Stimulated activated naive CD4-positive, alpha-beta T cell treated with Interleukin-2 at 50 U/mL for 16 hours (primary cell): ENCODE measurements around the gene PHF2.

Experiments used
- DNase-seq: peaks from one replicate; lab custom pipeline; 2025; lab: John Stamatoyannopoulos, UW

Gene PHF2

DNA sequence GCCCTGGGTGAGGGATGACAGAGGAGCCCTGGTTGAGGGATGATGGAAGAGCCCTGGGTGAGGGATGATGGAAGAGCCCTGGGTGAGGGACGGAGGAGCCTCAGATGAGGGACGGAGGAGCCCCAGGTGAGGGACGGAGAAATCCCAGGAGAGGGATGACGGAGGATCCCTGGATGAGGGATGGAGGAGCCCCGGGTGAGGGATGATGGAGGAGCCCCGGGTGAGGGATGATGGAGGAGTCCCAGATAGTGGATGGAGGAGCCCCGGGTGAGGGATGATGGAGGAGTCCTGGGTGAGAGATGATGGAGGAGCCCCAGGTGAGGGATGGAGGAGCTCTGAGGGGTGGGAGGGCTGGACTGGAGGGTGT lies 10.9 kb downstream of the PHF2 start:
- DNase-seq, result no peak

DNA sequence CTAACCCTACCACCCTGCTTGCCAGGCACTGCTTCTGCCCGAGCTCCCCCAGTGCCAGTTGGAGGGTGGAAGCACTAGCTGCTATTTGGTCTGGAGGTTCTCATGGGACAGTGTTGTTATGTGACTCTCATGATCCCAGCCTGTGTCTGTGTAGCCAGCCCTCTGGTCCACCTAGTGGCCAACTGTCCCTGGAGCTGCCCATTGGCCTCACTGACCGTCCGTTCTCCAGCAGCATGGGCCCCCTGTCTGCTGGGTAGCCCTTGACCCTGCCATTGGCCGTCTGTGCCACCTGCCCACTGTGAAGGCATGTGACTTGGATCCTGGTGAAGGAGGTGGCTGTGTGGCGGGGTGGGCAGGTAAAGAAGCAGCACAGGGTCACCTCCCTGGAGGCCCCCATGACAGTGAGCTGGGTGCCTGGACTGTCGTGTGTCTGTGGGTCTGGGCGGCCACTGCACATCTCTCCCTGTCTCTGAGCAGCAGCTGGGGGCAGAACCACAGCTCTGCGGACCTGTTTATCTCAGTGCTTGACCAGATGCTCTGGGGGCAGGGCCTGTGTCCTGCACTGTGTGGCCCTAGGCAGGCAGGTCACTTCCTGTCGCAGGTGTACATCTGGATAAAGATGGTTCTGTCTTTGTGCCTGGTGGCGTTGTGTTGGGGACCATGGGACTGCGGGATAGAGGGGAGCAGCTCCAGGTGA lies 11.4 kb downstream of the PHF2 start:
- DNase-seq, result no peak

DNA sequence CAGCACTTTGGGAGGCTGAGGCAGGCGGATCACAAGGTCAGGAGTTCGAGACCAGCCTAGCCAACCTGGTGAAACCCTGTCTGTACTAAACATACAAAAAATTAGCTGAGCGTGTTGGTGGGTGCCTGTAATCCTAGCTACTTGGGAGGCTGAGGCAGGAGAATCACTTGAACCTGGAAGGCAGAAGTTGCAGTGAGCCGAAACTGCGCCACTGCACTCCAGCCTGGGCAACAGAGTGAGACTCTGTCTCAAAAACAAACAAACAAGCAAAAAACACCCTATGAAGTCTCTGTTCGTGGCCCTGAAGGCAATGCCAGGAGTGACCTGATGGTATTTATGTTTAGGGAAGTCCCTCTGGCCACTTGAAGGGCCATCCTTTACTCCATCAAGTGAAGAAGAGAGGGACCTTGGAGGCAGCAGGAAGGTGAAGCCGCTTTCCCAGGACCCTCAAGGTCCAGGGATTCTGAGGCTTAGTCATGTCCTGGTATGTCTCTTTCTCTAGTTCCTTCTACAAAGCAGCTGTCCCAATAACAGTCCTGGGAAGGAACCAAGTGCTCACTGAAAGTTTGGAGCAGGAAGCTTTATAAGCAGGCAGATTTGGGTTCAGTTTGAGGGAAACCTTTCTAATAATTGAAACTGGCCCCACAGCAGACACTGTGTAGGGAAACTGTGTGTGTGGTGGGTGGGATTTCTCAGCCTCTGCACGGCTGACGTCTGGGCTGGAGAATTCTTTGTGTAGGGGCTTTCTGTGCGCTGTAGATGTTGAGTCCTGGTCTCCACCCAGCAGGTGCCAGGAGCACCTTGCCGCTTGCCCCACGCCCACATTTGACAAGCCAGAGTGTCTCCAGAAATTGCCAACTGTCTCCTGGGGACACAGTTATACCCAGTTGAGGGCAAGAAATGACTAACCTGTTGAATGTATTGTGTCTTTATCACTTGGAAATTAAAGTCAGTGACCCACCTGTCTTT lies 12.5 kb downstream of the PHF2 start:
- no peak for DNase-seq

DNA sequence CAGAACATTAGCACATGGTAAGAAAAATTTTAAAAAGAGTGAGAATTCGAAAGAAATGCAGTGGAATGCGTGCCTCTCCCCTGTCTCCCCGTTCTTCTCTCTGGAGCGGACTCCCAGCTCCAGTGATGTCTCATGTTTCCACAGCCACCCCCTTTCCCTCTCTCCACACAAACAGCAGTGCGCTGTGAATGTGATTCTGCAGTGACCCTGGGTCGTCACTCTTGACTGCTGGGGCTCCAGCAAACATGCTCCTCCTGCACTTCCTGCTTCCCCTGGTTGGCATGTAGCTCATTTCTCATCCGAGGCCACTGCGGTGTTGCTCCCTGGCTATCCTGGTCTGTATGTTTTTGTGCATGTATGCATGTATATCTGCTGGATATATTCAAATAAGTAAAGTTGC lies 13.3 kb downstream of the PHF2 start:
- DNase-seq, result no peak

DNA sequence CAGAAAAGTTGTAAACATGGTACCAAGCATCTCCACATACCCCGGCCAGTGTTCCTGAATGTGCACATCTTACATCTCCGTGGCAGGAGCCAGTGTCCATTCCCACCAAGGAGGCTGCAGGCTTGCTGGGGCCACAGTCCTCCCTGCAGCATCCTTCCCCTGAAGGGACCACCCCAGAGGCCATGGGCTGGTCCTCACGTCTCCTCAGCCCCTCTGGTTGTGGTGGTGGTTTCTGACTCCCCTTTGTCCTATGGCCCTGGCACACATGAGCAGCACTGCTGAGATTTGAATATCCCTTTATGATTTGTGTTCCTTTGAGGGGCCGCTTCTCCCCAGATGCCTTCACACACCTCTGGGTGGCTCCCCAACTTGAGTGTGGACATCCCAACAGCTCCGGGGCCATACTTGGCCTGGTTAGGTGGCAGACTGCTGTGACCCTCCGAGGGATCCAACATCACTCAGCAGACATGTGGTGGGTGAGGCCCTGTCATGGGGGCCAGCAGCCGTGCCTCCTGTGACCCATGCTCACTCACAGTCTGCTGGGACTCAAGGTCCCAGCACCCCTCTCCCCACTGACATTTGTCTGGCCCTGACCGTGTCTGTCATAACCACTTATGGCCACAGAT lies 14.3 kb downstream of the PHF2 start:
- DNase-seq, result no peak

DNA sequence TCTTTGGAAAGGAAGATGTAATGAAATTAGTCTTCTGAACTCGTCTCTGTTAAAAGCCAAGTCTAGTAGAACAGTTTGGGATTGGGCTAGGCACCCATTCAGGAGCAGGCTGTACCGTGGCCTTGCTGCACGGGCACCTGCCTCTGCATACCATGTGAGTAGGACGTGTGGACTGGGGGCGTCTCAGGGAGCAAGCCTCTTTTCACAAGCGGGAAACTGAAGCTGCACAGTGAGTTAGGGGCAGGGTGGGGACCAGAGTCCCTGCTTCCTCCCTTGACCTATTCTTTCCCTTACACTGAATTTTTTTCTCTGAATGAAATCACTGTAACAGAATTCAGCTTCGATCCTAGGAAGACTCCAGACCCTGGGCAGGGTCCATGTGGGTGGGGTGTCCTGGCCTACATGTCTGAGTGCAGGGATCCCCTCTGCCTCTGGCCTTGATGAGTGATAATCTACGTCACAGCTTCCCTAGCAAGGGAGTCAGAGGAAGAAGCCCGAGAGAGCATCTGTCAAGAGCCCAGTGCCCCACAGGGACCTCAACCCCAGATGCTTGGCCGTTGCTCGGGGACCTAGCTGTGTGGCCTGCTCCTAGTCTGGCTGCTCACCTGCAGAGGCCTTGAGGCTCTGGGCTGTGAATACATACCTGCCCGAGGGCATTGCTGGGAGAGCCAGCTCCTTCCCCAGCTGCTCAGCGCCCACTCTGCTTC lies 15.1 kb downstream of the PHF2 start:
- no peak for DNase-seq

DNA sequence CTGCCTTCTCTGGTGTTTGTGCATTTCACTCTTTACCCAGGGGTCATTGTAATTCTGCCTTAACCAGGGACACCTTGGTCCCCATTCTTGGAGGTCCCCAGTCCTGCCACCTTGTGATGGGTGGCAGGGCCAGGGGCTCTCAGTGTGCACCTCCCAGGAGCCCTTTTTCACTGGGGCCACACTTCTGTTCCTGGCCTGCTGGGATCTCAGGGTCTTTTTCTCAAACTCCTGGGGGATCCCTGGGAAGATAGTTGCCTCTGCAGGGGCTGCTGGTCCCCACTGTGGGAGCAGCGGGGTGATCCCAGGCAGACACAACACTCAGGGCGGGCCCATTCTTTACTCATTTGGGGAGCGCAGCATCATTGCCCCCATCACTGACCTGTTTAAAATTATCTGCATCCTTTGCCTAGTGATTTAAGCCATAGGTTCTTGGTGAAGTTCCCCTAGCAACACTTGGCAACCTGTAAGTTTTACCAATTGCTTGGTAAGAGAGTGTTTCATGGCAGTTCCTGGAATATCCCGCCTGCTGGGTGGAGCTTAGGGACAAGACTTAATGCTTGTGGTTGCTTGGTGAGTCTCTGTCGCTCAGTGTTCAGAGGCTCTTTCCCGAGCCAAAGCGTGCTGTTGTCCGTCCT lies 15.7 kb downstream of the PHF2 start:
- no peak for DNase-seq

DNA sequence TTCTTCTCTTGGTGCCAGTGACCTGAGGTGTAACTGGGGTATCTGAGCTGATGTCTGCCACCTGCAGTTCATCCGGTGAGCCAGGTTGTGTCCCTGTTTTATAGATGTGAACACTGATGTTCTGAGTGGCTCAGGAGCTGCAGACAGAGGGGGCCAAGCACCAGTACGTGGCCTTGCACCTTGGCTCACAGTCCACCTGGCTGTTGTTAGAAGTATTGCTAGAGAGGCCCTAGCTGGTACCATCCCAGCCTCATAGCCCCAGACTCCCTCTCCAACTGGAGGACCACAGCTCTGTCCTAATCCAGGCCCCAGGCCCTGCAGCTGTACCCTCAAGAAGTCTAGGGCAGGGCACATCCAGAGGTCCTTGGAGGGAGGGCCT lies 16.2 kb downstream of the PHF2 start:
- DNase-seq, result no peak

DNA sequence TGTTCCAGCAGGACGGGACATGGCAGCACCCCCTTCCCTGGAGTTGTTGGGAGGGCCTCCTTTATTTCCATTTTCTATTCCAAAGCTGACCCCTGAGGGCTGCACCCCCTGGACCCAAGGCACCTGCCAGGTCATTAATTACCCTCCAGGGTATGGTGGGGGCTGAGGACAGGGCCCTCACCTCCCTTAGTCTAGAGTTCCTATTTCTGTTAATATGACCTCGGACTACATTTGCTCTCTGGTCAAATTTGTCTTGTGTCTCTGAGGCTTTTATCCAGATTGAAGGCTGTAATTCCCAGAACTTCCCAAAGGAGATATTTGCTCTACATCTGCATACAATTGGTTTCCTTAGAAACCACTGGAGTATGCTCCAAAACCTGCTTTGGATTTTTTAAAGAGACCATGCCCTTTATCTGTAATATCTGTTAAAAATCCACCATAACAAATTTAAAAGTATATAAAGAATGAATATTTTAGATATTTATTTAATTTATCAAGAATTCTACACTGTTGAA lies 16.8 kb downstream of the PHF2 start:
- no peak for DNase-seq

DNA sequence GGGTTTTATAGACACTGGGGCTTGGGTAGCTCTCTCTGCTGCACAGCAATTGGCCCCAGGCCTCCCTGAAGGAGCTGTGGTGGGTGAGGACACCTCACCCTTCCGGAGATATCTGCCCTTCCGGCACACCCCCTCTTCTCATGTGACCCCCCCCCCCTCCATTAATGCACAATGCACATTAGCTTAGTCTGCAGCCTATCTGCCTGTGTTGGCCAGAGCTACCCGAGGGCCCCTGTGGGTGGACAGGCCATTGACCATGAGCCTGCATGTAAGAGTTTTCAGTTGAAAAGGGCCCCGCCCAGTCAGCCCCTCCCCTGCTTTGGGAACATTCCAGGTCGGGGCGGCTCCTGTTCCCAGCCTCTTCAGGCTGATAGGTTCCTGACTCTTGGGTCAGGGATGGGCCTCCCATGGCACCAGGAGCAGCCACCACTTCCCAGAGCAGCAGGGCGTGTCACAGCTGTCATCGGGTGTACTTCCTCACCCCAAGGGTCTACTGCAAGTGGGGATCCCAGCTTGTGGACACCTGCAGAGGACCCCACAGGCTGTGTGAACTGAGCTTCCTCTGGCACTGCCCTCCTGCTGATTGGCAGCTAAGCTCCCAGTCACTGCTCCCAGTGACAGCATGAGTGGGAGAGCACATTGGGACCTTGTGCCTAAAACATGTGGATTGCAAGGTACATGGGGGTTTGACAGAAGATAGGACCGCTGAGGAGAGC lies 17.8 kb downstream of the PHF2 start:
- DNase-seq, result no peak

DNA sequence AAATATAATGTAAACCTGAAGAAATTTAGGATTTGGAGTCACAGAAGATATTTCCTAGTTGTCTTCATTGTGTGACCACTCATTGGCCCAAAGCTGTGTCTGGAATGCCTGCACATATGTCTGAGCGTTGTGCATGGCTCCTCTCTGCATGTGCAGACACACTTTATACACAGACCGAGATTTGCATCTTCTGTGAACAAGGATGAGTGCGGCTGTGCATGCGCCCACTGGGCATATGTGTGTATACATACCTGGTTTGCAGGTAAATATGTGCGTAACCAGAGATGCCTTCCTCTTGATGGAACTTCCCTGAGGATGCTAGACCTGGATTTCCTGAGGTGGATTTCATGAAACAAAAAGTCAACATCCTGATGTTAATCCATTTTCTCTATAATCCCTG lies 19.1 kb downstream of the PHF2 start:
- no peak for DNase-seq

DNA sequence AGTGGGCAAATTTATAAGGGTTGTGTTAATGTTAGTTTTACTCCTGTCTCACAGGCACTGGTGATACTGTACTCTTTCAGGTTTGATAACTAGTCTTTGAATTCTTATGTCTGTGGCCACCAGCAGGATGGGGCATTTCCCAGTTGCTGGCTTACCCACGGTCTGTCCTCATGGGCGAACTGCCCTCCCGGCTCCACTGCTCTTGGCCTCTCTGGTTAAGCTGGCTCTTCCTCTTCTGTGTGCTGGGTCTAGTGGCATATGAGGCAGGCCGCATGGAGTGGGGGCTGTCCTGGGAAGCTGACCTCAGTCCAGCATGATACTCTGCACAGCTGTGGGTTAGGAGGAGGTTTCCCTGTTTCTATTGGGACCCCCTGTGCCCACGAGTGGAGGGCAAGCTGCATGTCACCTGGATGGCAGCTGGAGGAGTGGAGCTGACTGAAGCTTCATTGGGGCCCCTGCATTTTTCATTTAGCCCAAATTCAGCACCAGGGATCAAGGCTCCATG lies 19.5 kb downstream of the PHF2 start:
- DNase-seq, result no peak

DNA sequence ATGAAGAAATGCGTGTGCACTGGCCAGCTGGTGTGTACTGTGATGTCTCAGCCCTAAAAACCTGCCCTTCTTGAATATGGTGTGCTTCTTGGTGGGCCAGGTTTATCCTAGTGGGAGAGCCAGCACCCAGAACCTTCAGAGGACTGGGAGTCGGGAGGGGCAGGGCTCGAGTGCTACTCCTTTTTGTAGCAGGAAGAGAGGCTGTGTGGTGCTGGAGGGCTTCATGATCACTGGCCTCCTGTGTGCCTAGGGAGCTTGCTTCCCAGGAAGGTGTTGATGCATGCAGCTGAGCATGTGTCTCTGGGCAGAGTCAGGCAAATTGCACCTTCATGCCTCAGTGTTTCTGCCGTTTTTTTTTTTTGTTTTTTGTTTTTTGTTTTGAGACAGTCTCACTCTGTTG lies 20.0 kb downstream of the PHF2 start:
- no peak for DNase-seq

DNA sequence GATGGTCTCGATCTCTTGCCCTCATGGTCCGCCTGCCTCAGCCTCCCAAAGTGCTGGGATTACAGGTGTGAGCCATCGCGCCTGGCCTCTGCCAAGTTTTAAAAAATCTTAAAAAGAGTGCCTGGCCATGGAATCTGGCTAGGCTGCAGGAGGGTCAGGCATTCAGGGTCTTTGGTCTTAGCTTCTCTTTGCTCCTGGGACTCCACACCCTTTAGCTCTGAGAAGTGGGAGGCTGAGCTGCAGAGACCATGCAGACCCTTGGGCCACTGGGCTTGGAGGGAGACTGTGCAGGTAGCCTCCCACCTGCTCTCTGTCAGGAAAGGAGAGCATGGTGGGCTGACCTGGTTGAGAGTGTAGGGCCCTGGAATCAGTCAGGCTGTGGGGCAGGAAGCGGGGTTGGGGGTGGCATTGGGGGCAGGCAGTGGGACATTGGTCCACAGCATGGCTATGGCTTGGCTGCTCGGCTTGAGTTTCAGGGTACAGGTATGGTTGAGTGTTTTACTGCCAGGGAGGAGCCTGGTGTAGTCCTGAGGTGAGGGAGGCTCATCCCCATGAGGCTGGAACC lies 20.8 kb downstream of the PHF2 start:
- DNase-seq, result no peak

DNA sequence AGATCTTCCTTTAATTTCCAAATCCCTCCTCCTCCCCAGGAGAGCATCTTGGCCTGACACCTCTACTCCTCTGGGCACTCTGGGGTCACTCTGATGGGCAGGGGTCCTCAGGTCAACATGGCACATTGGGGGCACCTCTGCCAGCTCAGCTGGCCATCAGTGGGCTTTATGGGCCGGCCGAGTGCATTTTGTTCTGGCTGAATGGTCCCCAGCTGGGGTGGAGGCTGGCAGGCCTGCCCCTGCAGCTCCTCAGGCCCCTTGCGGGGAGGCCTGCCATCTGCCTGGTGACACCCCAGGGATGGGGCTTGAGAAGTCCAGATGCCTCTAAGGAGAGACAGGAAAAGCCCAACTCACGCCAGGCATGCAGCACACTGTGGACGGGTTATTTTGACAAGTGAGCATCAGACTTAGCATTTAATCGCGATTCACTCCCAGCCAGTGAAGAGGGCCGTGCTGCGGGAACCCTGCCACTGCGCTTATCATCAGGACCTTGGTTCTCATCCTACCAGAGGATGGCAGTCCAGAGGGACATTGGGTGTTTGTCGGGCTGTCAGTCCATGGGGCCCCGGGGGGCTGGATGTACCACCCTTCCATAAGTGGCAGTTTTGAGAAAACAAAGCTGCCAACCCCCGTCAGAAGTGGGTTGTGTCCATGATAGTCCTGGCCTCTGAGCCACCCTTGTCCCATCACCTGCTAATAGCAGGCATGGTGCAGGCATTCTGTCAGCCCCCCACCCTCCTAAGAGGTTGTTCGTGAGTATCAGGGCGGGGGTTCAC lies 21.7 kb downstream of the PHF2 start:
- no peak for DNase-seq

DNA sequence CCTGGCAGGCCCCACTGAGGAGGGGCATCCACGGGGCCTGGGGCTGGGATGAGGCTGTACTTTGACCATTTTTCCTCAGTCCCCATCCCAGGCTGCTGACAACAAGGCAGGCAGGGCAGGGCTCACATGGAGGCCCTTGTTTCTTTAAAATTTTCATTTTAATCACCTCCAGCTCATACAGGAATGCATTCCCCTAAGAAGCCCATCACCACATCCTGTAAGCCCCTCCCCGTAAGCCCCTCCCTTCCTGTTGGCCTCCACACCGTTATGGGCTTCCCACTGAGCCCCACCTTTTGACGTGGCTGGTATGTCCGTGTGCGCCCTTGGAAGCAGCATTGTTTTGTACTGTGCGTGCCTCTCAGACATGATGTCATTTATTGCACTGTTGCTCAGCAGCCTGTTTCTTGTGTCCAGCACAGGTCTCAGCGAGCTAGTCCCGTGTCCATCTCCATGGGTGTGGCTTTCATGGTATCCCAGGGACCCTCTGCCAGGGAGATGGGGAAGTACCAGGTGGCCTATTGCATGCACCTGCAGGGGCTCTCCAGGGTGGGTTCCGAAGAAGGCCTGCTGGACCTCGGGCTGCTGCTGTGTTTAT lies 22.4 kb downstream of the PHF2 start:
- DNase-seq, result no peak

DNA sequence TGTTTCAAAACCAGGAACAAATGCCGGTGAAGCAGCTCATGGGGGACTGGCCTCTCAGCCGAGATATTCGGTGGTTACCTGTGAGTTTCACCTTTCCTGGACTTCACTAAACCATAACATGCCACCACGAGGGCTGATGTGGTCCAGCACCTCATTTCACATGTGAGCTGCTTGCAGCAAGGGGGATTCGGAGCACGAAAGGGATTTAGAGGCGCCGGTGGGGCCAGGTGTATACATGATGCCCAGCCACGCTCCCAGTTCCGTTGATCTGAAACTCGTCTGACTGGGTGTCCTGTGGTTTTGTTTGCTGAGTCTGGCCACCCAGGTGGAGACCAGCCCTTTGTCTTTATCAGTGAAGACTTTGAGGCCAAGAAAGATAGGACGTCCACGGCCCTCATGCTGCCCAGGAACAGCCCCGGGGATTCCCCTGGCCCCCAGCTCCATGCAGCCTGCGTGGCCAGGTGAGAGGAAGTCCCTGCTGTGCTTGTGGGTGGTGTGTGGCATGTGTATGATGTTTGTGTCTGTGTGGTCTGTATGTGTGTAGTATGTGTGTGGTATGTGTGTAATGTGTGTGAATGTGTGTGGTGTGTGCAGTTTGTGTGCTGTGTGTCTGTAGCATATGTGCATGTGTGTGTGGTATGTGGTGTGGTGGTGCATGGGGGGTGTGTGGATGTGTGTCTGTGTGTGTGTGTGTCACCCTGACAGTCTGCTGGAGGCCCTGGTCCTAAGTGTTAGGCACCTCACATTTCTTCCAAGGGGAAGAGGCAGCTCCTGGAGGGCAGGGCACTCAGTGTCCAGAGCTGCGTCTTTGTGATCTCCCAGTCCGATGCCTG lies 23.4 kb downstream of the PHF2 start:
- no peak for DNase-seq

DNA sequence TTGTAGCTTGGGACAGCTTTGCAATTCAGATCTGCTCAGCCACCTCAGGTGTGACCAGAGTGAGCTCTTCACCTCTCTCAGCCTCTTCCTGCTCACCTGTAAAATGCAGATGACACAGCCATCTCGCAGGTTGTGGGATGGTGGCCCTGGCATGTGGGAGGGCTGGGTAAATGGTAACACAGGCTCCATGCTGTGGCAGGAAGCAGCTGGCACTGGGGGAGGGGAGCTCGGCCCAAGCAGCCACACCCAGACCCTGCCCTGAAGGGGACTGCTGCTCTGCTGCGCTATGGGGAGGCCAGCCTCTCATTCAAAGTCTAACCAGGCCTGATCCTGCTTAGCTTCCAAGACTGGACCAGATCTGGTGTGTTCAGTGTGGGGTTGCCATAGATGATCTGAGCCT lies 24.1 kb downstream of the PHF2 start:
- DNase-seq, result no peak
